GM21717 (cell line): ENCODE measurements around the gene KLRC3.
"Not testable (repeated sequence)": the region's sequence is repeated elsewhere in the genome, so short reads cannot be mapped to it uniquely, and the experiment has no call there.

Experiments used
- ATAC-seq: cut with Tn5 transposase; IDR thresholded peaks from one replicate; pipeline ENCODE4 v1.9.1; 2021; ENCODE audit warnings: mild to moderate bottlenecking, moderate library complexity; ENCODE audit not compliant: unreplicated experiment

Gene KLRC3

DNA sequence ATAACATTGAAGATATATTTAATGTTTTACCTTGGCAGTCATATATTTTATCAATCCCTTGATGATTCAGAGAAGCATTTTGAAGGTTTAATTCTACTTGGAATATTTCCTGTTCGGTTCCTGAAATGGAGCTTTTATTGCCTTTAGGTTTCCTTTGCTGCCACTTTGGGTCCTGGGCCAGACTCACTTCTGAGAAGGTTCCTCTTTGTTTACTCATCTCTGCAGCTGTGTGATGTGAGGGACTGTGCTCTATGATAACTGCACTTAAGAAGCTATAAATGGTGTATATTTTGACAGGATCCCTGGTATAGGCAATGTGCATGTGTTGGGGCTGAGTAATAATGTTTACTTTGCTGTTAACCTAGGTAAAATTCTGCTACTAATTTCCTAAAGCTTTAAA, at the start of gene KLRC3:
Gene KLRC3, minus strand, starts transcription at position 262 of the 400 bp plus-strand sequence. Its CDS starts 45 bp downstream, at position 217.
- not testable (repeated sequence) for ATAC-seq

GRCh38 chr12:10469701-10470100, 49.3 kb upstream of the KLRC3 start:
- ATAC-seq: no peak

- no peak for ATAC-seq
Measured at GRCh38 chr12:10466311-10466710, 45.9 kb upstream of the KLRC3 start.

DNA sequence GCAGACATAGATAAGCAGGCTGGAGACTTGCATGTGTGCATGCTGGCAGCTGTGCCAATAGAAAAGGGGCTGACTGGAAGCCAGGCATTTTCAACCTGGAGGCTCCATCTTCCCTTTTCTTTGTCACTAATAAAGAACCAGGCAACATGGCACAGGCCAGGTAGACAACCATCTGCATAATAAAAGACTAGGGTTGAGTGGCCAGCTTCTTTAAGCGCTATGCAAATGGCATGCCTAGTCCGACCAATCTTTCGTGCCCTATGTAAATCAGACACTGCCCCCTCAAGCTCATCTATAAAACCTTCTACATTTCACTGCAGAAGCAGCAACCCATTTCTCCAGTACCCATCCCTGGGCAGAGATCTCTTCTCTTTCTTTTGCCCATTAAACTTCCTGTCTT, 37.4 kb upstream of the KLRC3 start:
- ATAC-seq: no peak

- no peak for ATAC-seq
Measured at GRCh38 chr12:10456856-10457255, 36.5 kb upstream of the KLRC3 start.

- ATAC-seq: no peak
Measured at GRCh38 chr12:10455766-10456165, 35.4 kb upstream of the KLRC3 start.

DNA sequence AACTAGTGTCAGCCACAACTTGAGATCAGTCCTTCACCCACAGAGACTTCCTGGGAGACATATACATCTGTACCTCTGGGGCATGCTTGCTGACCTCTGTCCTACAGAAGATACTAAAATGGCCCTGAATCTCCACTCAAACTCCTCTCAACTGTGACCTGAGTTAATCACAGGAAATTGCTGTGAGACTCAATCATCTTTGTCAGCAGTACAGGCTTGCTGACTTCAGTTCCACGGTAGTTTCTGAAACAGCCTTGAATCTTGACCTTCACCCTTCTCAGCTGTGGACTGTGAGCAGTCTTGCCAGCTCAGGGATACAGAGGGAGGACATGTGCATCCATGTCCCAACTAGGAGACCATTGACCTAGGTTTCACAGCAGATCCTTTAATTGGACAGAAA, 34.1 kb upstream of the KLRC3 start:
- no peak for ATAC-seq

GRCh38 chr12:10453156-10453555, 32.8 kb upstream of the KLRC3 start, which contains the start of gene KLRC1:
Gene KLRC1 (minus strand): TSS chr12:10453377. CDS start chr12:10451156, 2,221 bp downstream.
- ATAC-seq: no peak

DNA sequence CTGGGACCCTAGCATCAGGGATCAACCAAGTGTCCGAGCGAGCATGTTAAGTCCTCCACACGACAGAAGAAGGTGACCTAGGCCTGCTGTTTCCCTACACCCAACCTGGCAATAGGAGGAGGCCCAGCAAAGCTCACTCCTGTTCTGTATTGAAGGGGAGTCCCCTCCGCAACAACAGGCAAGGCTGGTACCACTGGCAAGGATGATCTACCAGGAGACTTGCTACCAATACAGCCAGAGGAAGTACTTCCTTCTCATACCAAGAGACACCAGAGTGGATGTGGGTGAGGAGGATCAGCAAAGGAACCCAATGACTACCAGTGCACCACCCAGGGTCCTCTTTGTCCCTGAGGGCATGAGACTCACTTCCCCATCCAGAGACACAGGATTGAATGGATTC, 27.8 kb upstream of the KLRC3 start:
- no peak for ATAC-seq

DNA sequence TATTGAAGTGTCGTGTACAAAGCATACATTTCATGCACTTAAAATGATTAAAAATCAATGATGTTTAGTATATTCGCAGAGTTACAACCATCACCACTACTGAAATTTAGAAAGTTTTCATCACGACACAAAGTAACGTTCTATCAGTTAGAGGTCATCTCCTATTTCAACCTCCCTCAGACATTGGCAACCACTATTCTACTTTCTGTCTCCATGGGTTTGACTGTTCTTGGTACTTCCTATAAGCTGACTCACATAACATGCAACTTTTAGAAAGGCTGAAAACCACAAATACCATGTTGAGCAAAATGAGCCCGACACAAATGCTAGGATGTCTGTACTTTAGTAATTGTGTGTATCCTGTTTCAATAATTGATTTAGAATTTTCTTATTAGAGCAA, 25.7 kb upstream of the KLRC3 start:
- ATAC-seq: not testable (repeated sequence)

DNA sequence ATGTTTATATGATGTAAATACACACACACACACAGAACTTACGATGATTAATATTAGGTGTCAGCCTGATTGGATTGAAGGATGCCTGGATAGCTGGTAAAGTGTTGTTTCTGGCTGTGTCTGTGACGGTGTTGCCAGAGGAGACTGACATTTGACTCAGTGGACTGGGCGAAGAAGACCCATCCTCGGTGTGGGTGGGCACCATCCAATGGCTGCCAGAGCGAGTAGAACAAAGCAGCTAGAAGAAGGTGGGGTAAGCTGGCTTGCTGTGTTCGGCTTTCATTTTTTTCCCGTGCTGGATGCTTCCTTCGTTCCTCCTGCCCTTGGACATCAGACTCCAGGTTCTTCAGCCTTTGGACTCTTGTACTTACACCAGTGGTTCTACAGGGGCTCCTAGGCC, 20.7 kb upstream of the KLRC3 start:
- not testable (repeated sequence) for ATAC-seq

DNA sequence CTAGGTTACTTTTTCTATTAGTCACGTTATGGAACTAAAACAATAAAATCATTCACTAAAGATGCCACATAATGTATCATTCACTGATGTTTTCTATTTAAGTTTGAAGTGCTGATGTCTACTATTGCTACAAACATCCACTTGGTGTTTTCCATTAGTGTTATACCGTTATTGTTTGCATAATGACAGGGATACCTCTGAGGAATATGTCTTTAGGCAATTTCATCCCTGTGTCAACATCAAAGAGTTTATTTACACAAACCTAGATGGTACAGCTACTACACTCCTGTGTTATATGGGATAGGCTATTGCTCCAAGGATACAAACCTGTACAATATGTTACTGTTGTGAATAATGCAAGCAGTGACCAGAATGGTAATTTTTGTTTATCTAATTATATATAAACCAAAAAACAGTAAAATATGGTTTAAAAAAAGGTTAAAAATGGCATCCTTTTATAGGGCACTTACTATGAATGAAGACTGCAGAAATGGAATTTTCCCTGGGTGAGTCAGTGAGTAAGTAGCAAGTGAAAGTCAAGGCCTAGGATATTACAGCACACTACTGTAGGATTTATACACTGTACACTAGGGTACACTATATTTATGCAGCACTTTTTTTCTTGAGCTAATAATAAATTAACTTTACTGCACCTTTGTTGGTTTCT, 19.3 kb upstream of the KLRC3 start:
- ATAC-seq: not testable (repeated sequence)

- ATAC-seq: not testable (repeated sequence)
Measured at GRCh38 chr12:10437601-10438000, 17.2 kb upstream of the KLRC3 start.

- ATAC-seq: not testable (repeated sequence)
Measured at GRCh38 chr12:10435816-10436215, 15.4 kb upstream of the KLRC3 start, which contains the start of gene KLRC2. Gene KLRC2 (minus strand): TSS chr12:10436010. CDS start chr12:10435986, 24 bp downstream.

DNA sequence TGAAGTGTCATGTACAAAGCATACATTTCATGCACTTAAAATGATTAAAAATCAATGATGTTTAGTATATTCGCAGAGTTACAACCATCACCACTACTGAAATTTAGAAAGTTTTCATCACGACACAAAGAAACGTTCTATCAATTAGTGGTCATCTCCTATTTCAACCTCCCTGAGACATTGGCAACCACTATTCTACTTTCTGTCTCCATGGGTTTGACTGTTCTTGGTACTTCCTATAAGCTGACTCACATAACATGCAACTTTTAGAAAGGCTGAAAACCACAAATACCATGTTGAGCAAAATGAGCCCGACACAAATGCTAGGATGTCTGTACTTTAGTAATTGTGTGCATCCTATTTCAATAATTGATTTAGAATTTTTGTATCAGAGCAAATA, 10.2 kb upstream of the KLRC3 start:
- ATAC-seq: not testable (repeated sequence)

DNA sequence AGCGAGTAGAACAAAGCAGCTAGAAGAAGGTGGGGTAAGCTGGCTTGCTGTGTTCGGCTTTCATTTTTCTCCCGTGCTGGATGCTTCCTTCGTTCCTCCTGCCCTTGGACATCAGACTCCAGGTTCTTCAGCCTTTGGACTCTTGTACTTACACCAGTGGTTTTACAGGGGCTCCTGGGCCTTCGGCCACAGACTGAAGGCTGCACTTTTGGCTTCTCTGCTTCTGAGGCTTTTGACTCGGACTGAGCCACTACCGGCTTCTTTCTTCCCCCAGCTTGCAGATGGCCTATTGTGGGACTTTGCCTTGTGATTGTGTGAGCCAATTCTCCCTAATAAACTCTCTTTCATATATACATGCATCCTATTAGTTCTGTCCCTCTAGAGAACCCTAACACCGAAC, 5.5 kb upstream of the KLRC3 start:
- not testable (repeated sequence) for ATAC-seq

- not testable (repeated sequence) for ATAC-seq
Measured at GRCh38 chr12:10424260-10424899, 4.0 kb upstream of the KLRC3 start.

DNA sequence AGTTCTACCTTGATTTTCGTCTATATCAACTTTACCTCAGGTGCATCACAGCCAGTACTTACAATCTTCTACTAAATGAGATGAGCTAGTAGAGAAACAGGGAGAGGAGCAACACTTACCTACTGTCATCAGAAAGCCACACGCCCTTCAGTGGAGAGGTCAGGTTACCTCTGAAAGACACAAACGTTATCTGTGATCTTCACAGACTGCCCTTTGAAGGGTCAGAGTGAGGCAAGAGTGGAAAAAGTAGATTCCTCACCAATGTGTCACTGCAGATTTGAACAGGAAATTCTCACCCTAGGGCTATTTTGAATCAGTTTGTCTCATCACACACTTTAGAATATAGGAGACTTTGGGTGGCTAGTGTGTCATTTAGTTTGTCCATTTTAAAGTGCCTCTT, 1.8 kb upstream of the KLRC3 start:
- not testable (repeated sequence) for ATAC-seq

DNA sequence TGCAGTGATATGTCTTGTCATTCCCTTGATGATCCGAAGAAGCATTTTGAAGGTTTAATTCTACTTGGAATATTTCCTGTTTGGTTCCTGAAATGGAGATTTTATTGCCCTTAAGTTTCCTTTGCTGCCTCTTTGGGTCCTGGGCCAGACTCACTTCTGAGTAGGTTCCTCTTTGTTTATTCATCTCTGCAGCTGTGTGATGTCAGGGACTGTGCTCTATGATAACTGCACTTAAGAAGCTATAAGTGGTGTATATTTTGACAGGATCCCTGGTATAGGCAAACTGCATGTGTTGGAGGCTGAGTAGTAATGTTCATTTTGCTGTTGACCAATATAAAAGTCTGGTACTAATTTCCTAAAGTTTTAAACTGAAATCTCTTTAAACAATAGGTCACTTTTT, 11.0 kb downstream of the KLRC3 start, which contains the start of gene KLRC4:
Gene KLRC4, minus strand, starts transcription at position 366 of the 400 bp plus-strand sequence. Its CDS starts 182 bp downstream, at position 184.
- no peak for ATAC-seq

DNA sequence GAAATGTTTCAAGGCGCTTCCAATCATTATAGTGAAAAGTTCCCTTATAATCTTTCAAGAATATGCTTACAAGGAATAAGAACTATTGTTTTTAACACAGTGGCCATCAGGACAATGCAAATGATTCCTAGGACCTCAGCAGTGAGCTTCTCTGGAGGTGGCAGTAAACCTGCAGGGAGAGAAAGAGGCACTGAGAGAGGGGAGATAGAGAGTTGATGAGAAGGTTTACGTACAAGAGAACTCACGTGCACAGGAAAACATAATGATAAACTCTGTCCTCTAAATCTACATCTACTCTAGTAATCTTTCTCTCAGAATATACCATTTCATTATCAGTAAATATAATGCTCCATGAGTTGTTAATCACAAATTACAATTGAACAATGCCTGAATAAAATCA, 11.6 kb downstream of the KLRC3 start:
- no peak for ATAC-seq

GRCh38 chr12:10406725-10407124, 13.7 kb downstream of the KLRC3 start:
- ATAC-seq: no peak

DNA sequence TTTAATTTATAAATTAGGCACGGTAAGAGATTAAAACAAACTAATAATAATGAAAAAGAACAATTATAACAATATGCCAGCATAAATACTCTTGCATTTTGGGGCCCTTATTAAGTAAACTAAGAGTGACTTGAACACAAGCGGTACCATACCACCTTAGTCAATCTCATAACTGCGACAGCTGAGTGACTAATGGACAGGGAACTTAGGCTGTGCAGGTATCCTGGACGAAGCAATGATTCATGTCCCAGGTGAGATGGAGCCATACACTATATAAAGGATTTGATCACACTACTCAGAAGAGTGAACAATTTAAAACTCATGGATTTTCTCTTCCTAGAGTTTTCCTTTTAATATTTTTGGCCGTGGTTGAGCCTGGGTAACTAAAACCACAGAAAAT, 15.1 kb downstream of the KLRC3 start:
- no peak for ATAC-seq
